GM18873 (cell line): ENCODE results near the gene POU5F2.

Experiments
- ATAC-seq: cut with Tn5 transposase; IDR thresholded peaks from one replicate; pipeline ENCODE4 v1.9.1; 2021; ENCODE audit warnings: mild to moderate bottlenecking, moderate library complexity, moderate number of reproducible peaks; ENCODE audit not compliant: unreplicated experiment, low FRiP score

The POU5F2 gene, protein sequence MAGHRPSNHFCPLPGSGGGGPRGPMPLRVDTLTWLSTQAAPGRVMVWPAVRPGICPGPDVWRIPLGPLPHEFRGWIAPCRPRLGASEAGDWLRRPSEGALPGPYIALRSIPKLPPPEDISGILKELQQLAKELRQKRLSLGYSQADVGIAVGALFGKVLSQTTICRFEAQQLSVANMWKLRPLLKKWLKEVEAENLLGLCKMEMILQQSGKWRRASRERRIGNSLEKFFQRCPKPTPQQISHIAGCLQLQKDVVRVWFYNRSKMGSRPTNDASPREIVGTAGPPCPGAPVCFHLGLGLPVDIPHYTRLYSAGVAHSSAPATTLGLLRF

DNA sequence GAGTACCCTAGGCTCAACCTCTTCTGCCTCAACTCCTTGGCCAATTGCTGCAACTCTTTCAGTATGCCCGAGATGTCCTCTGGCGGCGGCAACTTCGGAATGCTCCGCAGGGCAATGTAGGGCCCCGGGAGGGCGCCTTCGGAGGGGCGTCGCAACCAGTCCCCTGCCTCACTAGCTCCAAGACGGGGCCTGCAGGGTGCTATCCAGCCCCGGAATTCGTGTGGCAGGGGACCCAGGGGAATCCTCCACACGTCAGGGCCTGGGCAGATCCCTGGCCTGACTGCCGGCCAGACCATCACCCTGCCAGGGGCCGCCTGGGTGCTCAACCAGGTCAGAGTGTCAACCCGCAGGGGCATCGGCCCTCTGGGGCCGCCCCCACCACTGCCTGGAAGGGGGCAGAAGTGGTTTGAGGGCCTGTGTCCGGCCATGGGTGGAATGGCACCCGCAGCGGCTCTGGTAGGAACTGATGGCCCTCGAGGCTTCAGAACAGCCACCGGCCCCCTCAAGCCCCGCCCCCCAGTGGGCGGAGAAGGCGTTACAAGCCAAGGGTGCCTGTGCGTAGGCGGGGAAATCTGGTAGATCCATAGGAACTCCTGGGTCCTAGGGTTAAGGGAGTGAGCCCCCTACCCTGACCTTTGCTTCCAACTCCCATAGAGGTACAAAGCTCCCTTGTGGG, at the start of gene POU5F2:
POU5F2 (minus strand) TSS at position 465 of the 676 bp plus-strand sequence; CDS start at position 428, 37 bp downstream.
- no peak for ATAC-seq

DNA sequence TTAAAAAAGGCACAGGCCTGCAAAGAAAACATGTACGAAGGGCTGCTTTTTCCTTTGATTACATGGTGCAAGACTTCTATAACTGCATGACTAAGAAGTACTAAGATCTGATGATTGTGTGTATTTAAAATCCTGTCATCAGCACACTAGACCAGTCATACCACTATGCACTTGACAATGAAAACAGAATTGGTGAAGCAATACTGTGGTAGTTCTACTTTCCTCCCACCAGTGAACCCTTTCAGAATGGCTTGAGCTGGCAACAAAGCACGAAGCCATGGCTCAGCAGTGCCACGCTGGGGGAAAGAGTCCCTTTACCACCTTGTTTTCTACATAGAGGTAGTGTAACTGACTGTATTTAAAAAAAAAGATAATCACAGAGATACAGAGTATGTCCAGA, 49.0 kb upstream of the POU5F2 start:
- no peak for ATAC-seq

DNA sequence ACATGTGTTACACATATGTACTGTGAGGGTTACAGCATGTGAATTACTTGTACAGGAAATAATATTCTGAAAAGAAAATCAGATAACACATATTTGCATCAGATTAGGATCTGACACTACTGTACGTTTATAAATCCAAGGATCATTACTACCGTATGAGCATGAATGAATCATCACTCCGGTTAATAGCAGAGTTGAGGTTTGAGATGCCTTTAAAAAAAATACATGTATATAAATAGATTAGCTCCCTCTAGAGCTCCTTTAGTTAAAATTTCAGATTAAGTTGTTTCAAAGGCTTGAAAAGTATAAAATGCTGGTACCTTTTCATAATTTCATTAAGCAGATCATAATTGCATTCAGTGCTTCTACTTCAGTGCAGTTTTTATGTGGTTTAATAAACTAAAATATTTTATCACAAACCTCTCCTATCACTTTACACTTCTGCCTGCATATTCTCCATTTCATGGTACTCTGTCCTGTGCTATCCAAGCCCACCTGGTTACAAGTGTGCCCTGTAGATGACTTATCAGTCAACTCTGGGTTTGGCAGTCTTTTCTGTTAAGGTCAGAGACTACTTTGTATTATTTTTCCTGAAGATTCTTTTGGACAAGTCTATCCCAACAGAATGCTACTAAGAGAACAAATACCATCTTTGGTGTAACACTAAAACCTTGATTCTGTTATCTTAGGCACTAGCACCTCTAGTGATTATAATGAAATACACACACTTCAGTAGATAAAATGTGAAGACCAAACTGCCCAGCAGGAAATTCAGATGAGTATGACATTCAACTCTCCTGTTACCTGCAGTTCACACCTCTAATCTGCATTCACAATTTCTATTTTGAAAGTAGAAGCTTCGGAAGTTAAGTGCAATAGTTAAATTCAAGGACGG, 48.0 kb upstream of the POU5F2 start:
- ATAC-seq: no peak

DNA sequence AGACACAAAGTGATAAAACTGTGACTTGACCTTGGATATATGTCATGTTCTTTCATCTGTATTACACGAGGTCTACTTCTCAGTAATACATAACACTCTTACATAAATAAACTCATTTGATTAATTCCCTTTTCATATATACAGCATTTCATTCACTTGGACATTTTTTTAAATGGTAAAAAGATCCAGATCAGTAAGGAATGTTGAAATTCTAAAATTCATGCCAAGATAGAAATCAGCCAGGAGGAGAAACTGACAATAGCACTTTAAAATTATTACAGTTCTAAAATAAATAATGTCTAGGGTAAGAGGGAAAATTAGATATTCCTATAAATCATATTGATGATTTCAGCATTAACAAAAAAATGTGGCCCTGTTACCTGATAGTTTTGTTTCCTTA, 46.2 kb upstream of the POU5F2 start:
- no peak for ATAC-seq

DNA sequence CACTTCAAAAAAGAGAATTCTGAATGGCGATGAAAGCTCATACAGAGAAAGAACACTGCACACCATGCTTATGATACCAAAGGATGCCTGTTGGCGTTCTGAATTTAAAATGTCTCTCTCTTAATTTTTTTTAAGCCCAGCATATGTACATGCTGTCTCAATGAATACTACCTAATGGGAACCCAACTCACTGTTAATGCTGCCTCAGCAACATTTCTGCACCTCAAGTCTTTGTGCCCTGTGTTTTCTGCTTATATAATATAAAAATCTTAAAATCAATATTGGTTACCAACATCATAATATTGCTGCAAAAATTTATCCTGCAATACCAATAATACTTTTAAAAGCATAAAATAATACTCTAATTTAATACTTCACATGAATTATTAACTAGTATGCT, 44.1 kb upstream of the POU5F2 start:
- ATAC-seq: no peak

DNA sequence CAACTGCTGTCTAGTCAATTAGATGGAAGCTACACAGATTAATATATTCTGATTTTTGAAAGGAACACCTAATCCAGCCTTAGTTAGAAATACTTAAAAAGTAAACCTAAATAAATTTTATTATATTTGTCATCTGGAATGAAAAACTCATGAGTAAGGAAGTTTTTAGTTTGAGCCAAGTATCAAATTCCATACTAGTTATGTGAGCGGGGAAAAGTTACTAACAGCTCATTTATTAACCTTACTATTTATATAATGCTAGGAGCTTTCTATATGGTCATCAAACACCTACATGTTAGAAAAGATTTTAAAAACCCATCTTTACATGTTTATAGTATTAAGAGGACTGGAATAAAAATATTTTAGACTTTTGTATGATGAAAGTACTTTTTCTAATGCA, 41.6 kb upstream of the POU5F2 start:
- ATAC-seq: no peak

DNA sequence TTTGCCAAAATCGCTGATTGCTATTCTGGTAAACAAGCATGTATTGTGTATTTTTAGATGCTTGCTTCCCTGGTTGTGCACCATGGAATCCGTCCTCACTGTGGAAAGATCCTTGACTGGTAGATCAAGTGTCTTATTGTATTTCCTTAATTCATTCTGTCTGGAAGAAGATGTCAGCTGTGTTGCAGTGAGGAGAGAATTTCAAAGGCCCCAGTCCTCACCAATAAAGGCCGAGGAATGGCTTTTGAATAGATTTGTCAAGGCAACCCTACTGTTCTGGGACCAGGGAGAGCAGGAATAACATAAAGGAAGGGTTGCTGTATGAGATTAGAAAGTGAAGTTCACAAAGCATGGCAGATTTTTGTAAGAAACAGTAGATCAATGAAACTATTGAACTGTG, 36.2 kb upstream of the POU5F2 start:
- no peak for ATAC-seq

DNA sequence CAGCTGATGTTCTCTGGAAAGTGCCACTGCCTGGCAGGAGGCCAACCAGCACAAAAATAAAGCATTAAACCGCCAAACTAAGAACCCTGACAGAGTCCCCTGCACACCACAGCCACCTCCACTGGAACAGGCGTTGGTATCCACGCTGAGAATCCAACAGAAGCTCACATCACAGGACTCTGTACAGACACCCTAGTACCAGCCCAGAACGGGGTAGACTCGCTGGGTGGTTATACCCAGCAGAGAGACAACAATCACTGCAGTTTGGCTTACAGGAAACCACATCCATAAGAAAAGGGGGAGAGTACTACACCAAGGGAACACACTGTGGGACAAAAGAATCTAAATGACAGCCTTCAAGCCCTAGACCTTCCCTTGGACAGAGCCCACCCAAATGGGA, 15.0 kb upstream of the POU5F2 start:
- no peak for ATAC-seq

DNA sequence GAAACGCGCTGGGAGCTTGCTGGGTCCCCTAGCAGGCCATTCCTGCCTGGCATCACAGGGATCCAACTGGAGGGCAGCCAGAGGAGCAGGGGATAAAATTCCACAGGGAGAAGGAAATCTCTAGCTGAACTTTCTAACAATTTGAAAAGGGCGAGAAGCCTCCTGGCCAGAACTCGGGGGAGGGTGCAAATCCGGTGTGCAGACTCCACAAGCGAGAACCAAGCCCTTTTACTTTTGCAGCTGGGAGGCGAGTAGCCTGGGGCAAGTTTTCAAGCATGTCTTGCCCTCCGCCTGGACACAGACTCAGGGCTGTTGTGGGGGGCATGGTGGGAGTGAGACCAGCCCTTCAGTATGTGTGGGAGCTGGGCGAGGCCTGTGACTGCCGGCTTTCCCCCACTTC, 14.3 kb upstream of the POU5F2 start:
- no peak for ATAC-seq

DNA sequence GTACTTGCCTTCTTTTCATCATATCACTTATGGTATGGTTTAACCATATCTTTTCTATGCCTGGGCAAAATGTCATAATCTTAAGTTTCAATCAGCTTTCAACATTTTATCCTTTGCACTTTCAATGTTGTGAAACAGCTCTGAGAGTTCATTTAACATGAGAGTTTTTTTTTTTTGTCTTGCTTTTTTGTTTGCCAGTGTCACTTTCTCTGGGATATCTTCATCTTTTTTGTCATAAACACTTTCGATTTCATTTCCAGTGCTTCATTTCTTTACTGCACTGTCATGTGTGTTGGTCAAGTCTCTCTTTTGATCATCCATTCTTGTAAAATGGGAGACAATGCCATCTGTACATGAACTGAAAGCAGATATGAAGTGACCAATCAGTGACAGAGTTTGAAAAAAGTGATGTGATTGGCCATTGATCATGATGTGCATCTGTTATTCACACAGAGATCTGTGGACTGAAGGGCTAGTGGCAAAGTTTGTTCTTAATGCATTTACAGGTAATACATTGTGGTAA, 7.5 kb upstream of the POU5F2 start:
- ATAC-seq: no peak

DNA sequence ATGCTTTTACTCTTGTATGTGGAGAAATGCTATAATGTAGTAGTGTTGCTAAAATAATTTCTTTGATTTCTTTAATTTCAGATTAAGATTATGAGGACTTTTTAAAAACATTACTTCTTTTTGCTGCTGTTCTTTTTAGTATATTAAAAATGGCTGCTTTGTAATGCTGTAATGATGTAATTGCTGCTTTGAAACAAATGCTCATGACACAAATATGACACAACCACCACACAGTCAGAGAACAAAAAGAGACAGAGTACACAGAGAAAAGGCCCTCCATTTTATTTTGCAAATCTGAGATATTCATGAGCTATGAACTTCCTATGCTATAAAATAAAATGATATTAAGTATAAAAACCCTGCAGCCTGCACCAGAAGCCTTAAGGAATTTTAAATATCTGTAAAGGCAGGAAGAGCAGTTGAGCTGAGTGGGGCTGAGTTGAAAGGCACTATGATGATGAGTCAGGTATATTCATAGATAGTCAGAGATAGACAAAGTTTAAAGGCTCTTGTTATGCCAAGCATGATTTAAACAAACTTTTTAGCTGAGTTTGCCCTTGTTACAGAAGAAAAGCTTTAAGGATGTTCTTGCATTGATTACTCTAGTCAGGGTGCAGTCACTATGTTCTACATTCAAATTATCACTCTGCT, 5.1 kb upstream of the POU5F2 start:
- ATAC-seq: no peak

DNA sequence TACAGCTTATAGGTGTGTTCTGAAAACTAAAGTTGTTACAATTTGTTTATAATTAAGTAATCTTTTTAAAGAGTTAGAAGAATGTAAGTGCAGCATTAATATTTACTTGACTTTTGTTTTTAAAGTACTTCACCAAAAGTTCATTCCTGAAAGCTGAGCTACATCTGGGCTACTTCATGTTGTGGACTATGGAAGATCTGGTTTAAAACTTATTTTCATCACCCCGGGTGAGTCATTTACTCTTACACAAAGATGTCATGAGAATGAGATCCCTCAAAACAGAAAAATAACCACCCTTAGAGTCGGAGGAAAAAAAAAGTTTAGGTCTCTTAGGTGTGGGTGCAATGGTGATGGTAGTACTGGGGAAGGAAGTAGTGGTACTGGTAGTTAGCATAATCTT, 5.1 kb downstream of the POU5F2 start:
- ATAC-seq: no peak

DNA sequence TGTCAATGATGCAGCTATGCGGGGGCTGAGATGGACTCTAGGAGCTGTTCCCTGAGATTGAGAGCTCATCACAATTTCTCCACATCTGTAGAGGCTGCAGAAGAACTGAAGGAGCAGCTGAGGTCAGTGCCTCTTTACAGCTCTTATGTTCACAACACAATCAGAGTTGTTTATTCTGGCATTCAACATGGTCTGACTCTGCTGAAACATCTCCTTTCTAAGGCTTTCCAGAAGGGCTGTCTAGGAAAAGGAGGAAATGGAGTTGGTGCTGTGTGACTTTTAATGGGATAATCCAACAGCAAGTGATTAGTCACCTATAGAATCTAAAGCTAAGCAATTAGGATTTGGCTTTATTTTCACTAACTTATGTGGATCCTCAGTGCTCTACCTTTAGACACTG, 6.0 kb downstream of the POU5F2 start:
- ATAC-seq: no peak

DNA sequence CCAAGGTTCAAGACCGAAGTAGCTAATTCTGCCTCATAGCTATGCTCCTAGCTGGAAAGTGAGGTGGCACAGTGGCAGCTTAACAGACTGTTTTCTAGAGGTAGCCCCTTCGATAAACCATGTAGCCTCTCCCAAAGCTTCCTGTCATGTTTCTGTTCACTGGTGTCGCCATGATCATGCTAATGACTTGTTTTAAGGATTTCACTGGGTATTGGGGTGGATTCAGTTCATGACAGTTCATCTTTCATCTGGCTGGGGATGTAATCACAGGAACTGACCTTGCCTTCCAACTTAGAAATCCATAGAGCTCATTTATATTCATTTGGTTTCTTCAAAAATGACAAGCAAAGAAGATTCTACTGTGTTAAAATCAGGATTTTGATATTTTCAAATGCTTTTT, 9.4 kb downstream of the POU5F2 start:
- no peak for ATAC-seq

DNA sequence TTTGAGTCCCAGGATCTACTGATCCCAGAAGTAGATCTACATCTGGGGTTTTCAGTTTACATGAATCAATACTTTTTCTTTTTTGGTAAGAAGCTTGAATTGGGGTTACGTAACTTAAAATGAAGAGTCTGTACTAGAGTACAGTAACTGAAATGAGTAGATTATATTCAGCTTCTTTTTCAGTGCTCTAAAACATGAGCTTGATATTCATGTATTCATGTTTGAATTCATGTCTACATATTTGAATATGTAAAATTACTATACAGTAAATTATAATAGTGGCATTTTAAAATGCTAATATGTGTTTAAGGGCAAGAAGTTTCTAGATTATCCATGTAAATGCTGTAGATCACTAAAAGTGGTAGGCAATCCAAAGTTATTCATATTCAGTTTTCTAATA, 14.8 kb downstream of the POU5F2 start:
- ATAC-seq: no peak

DNA sequence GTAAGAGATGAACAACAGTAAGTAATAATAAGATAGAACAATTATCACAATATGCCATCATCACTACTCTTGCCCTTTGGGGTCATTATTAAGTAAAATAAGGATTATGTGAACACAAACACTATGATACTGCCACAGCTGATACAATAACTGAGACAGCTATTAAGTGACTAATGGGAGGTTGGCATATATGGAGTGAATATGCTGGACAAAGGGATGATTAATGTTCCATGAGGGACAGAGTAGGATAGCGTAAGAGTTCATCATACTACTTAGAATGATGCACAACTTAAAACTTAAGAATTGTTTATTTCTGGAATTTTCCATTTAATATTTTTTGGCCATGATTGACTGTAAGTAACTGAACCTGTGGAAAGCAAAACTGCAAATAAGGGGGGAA, 16.6 kb downstream of the POU5F2 start:
- no peak for ATAC-seq

DNA sequence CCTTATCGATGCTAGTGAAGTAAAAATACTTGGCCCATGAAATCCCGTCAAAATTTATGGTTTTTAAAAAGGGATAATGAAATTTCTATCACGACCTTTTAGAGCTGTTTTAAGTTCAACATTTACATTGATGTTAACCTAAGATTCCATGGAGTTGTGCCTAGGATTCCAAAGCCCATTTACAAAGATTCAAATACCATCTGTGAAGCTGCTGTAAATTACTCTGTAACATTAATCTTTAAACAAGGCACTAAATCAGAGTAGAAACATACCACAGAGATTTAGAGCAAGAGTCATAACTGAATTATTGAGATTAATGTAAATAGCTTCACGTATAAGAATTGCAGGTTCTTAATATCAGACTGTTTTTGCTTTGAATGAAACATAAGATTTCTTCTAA, 17.7 kb downstream of the POU5F2 start:
- ATAC-seq: no peak

DNA sequence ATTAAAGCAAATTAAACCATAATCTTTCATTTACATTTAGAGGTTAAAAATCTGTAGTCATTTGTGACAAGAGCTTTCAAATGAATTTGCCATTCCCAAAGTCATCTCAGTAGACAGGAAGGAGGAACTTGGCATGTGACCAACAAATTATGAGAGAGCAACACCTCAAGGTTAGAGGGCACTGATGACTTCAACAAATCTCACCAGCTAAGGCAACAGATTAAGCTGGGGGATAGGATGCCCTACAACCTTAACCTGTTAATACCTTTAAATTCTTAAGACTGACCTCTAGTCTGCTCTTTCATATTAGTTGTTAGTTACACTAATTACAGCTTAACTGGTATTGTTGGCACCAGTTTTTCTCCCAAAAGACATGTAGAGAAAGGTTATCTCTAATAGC, 18.4 kb downstream of the POU5F2 start:
- no peak for ATAC-seq

DNA sequence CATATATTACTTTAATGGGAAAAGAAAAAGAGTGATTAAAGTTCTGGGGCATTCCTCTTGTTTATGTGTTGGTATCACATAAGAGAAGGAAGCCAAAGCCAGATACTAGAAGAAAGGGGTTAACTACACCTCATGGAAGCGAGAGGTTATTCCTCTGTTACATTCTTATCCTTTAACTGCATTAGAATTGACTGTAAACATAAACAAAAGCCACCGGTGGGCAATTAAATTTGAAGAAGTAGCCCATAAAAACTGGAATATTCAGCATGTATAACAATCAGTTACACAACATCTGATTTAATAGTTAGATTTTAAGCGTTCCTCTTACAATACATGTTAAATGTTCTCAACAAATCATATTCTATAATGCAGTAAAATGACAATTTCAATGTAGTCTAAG, 18.8 kb downstream of the POU5F2 start:
- ATAC-seq: no peak

DNA sequence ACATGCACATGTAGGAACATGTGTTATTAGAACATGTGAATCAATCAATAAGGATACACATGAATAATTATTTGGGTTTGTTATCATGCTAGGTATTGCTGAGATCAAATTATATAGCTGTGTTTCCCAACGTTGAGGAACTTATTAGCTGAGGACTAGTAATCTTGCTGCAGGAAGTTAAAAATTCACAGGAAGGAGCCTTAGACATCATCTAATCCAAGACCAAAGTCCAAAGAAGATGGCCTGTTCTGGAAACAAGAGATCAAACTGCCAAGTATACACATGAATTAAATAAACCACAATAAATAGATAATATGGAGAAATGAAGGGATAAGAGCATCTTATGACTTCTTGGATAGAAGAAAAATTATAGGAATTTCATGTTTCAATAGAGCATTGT, 19.9 kb downstream of the POU5F2 start:
- ATAC-seq: no peak

DNA sequence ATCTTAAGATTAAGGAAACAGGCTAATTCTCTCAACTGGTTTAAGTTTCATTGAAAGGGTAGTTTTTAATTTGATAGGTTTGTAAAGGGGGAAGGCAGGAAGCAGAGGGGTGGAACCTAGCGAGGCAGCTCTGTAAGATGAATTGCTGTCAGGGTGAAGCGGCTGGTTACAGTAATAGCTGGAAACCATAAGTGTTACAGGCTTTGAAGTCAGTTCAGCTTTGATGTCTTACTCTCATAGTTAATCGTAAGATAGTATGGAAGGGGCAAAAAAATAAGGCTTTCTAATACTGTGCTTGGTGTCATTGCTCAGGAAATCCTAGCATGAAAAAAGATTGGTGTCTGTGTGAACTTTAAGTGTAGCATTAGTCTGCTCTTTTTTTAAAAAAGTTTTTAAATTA, 20.3 kb downstream of the POU5F2 start:
- ATAC-seq: no peak
